Sigmoid colon (tissue), 7 donors: Measurements from ENCODE around the gene TUT4. TPM values are rescaled to one million over a fixed set of nuclear protein-coding genes. Genes with fewer than 3 reads are reported as not detected.

ENCODE experiments used
- DNase-seq: peaks from one replicate; pipeline ENCODE4 v3.0.0-alpha.2; 2019
- H3K27ac ChIP-seq, 4 donors: fragments of 200-600 bp; sonication (generic); one replicate each; pipeline ENCODE4 v1.5.1; 2016 to 2019; ENCODE audit warnings: mild to moderate bottlenecking in 1 of 4
- H3K27me3 ChIP-seq, 3 donors: fragments of 200-600 bp; sonication (generic); one replicate each; pipeline ENCODE4 v1.5.1; 2019; ENCODE audit warnings: mild to moderate bottlenecking in 1 of 3
- H3K36me3 ChIP-seq, 4 donors: fragments of 200-600 bp; sonication (generic); one replicate each; pipeline ENCODE4 v1.5.1; 2016 to 2019
- H3K4me1 ChIP-seq, 4 donors: fragments of 200-600 bp; sonication (generic); one replicate each; pipeline ENCODE4 v1.5.1; 2017 to 2019
- H3K4me3 ChIP-seq, 4 donors: fragments of 200-600 bp; sonication (generic); one replicate each; pipeline ENCODE4 v1.5.1; 2017 to 2019; ENCODE audit warnings: mild to moderate bottlenecking in 2 of 4, moderate library complexity in 1 of 4
- H3K9me3 ChIP-seq, 4 donors: fragments of 200-600 bp in 3 of 4; sonication (generic) in 3 of 4; one replicate each; pipeline versions ENCODE4 v1.5.1 to v1.6.1; 2013 to 2019
- EP300 ChIP-seq, 4 donors: sonication (generic); formaldehyde crosslinking; IDR thresholded peaks; one replicate each; pipeline ENCODE4 v1.6.1; 2017; ENCODE audit warnings: antibody characterized with exemption in 4 of 4
- POLR2A ChIP-seq, 2 donors: fragments of 450-650 bp; IDR thresholded peaks; one replicate each; pipeline ENCODE4 v1.6.1; 2016; ENCODE audit warnings: antibody characterized with exemption in 2 of 2, mild to moderate bottlenecking in 2 of 2, moderate library complexity in 2 of 2
- POLR2AphosphoS5 ChIP-seq, 4 donors: sonication (generic); formaldehyde crosslinking; IDR thresholded peaks; one replicate each; pipeline ENCODE4 v1.6.1; 2017; ENCODE audit warnings: antibody characterized with exemption in 4 of 4
- WGBS, 2 donors: extraction: QIAGEN DNeasy Blood & Tissue Kit; methylation state at CpG; one replicate each; pipeline ENCODE4 v1.1.7; 2013; 5-methylcytosine and 5-hydroxymethylcytosine counted together
- intact Hi-C: fragments of 100-400 bp; cut with DNase I; formaldehyde crosslinking; loops from one replicate; pipeline ENCODE4 v1.15.1; 2023
- polyA plus RNA-seq, 3 donors: library from polyadenylated mRNA; stranded (reverse); fragments of 200-250 nt; gene quantifications; one replicate each; pipeline ENCODE4 v1.2.3, GENCODE V29; 2013
- total RNA-seq, 4 donors: library from RNA; depleted of rRNA; stranded (reverse); fragments of >200 nt; gene quantifications; one replicate each; pipeline ENCODE4 v1.1.0, GENCODE V29; 2016
- TF ChIP-seq, protein P1 (sequence below), 4 experiments: fragments of 450-650 bp in 3 of 4; fragments of 200-600 bp in 1 of 4; IDR thresholded peaks; one replicate each; pipeline ENCODE4 v1.5.1; 2016 to 2019; ENCODE audit warnings: antibody characterized with exemption in 4 of 4, mild to moderate bottlenecking in 3 of 4, moderate library complexity in 2 of 4
- donor health status: healthy with polysubstance abuse.
- donor health status: Bipolar disorder and iron deficiency.
- donor health status: healthy.

The TUT4 gene
- total and polyA plus RNA-seq, 7 donors = 3.2 to 66.9 (median 50.4) TPM

DNA sequence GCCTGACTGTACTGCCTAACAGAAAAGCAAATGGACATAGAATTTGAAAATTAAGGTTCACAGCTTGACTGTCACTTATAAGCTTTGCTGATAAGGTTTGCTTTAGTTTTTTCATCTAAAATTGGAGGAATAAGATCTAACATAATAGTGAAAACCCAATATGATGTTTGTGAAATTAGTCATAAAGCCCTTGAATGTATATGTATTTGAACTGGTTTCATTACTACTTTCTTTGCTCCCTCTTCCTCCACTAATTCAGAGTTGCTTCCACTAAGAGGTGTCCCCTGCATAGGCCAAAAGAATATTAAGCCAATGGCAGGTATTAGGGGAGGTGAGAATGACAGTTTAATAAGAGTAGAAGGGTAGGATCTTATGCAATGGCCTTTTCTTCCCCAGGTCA, 137.9 kb downstream of the TUT4 start:
- Histone ChIP-seq H3K4me1 (no peaks in the 10 kb centered on the region), H3K36me3 (peaks cover 39 to 100% (median 71%) of the 10 kb centered on the region in 4 donors), H3K27ac (no peak overlapping the region), H3K4me3 (no peak overlapping the region), H3K9me3 (no peaks in the 10 kb centered on the region), H3K27me3 (no peaks in the 10 kb centered on the region)
- intact Hi-C loops = no loop called here
- DNase-seq = no peak
- TF ChIP-seq POLR2A (IDR thresholded peaks at IDR 0.05) (no peak), EP300 (IDR thresholded peaks at IDR 0.05) (no peak), POLR2AphosphoS5 (IDR thresholded peaks at IDR 0.05) (no peak)
- TF ChIP-seq, protein P1, sequence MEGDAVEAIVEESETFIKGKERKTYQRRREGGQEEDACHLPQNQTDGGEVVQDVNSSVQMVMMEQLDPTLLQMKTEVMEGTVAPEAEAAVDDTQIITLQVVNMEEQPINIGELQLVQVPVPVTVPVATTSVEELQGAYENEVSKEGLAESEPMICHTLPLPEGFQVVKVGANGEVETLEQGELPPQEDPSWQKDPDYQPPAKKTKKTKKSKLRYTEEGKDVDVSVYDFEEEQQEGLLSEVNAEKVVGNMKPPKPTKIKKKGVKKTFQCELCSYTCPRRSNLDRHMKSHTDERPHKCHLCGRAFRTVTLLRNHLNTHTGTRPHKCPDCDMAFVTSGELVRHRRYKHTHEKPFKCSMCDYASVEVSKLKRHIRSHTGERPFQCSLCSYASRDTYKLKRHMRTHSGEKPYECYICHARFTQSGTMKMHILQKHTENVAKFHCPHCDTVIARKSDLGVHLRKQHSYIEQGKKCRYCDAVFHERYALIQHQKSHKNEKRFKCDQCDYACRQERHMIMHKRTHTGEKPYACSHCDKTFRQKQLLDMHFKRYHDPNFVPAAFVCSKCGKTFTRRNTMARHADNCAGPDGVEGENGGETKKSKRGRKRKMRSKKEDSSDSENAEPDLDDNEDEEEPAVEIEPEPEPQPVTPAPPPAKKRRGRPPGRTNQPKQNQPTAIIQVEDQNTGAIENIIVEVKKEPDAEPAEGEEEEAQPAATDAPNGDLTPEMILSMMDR (IDR thresholded peaks at IDR 0.05) = no peak

DNA sequence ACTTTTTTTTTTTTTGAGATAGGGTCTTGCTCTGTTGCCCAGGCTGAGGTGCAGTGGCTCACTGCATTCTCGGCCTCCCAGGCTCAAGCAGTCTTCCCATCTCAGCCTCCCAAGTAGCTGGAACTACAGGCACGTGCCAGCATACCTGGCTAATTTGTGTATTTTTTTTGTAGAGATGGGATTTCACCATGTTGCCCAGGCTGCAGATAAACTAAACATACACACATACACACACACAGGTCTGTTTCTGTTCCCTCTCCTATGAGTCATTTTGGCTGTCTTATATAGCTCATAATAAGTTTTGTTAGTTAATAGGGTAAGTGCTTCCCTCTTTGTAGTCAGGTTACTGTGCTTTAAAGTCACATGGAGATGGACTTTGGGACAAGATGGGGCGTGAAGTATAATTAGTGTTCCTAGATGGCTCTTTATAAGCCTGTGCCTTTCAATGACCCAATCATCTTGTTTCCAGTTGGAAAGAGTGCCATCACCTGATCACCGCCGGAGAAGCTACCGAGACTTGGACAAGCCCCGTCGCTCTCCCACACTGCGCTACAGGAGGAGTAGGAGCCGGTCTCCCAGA, 139.4 kb downstream of the TUT4 start:
- H3K4me3 ChIP-seq = no peak overlapping the region
- WGBS, 2 donors = 21 to 77% methylated on average over 10 of the region's 10 CpGs
- TF ChIP-seq, protein P1 (IDR thresholded peaks at IDR 0.05) = no peak
- TF ChIP-seq POLR2A (IDR thresholded peaks at IDR 0.05) = no peak
- TF ChIP-seq POLR2AphosphoS5 (IDR thresholded peaks at IDR 0.05) = no peak
- H3K27ac ChIP-seq = no peak overlapping the region
- no peaks in the 10 kb centered on the region for H3K4me1 ChIP-seq
- intact Hi-C loops = no loop called here
- H3K36me3 ChIP-seq = peaks cover 45 to 100% (median 76%) of the 10 kb centered on the region in 4 donors
- no peaks in the 10 kb centered on the region for H3K9me3 ChIP-seq
- no peaks in the 10 kb centered on the region for H3K27me3 ChIP-seq
- no peak for DNase-seq

DNA sequence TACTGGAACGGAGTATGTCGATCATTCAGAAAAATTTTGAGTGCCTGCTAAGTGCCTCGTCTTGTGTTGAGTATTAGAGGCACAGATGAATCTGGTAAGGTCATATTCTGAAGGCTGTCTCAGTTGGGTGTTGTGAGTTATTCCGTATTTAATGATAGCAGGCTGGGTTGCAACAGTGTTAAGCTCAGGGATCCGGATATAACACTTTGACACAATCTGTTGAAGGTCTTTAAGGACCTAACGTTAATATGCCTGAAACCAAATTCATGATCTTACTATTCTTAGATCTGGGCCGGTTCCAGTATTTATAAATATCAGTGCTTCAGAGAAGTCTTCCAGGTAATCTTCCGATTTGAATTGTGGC, 147.9 kb downstream of the TUT4 start:
- H3K27me3 ChIP-seq = no peaks in the 10 kb centered on the region
- WGBS, 2 donors = 1 to 3% methylated on average over 8 of the region's 8 CpGs
- H3K9me3 ChIP-seq = no peaks in the 10 kb centered on the region
- TF ChIP-seq POLR2AphosphoS5 (IDR thresholded peaks at IDR 0.05) (no peak), POLR2A (IDR thresholded peaks at IDR 0.05) (no peak), EP300 (IDR thresholded peaks at IDR 0.05) (no peak)
- TF ChIP-seq, protein P1 (IDR thresholded peaks at IDR 0.05) = no peak
- peak overlapping the region; percentile 56 to 87 (median 78) for H3K4me3 ChIP-seq
- H3K36me3 ChIP-seq = peaks cover 7 to 41% (median 19%) of the 10 kb centered on the region in 4 donors
- H3K27ac ChIP-seq = peak overlapping the region; percentile 84 to 90 (median 89)
- intact Hi-C loops = loop anchor here (1.0 to 10.0 kb wide), 4 partner anchors 38 to 260 kb away; partner anchors contain the start of genes GPX7, TUT4 and ZFYVE9
- no peak for DNase-seq
- H3K4me1 ChIP-seq = peaks cover 0 to 26% (median 23%) of the 10 kb centered on the region in 4 donors

GRCh38 chr1:52404116-52404974, 148.5 kb downstream of the TUT4 start, which contains the start of the genes ORC1 and PRPF38A:
TSS of gene ORC1 (minus strand) at chr1:52404423. CDS start at chr1:52402223, 2,200 bp downstream.
TSS of gene PRPF38A (plus strand) at chr1:52404602. CDS start at chr1:52404750, 148 bp downstream.
- Histone ChIP-seq H3K36me3 (peaks cover 7 to 34% (median 17%) of the 10 kb centered on the region in 4 donors), H3K9me3 (no peaks in the 10 kb centered on the region), H3K27ac (peak within 1 kb of the TSS; percentile 84 to 90 (median 89)), H3K27me3 (no peaks in the 10 kb centered on the region), H3K4me3 (peak within 1 kb of the TSS; percentile 56 to 87 (median 78)), H3K4me1 (peaks cover 0 to 26% (median 23%) of the 10 kb centered on the region in 4 donors)
- 0 to 1% methylated on average over 57 of the region's 57 CpGs for WGBS, 2 donors
- TF ChIP-seq POLR2AphosphoS5 (IDR thresholded peaks at IDR 0.05) (peak; percentile 81 to 88 (median 86)), POLR2A (IDR thresholded peaks at IDR 0.05) (peak; percentile 39 to 67), EP300 (IDR thresholded peaks at IDR 0.05) (no peak)
- TF ChIP-seq, protein P1 (IDR thresholded peaks at IDR 0.05) = peak; percentile 10 to 69 (median 48)
- DNase-seq = peak; percentile 99
- intact Hi-C loops = loop anchor here (1.0 to 10.0 kb wide), 4 partner anchors 37 to 260 kb away; partner anchors contain the start of genes GPX7, TUT4 and ZFYVE9
